ENCODE measurements around the gene CNGB1.

Gene CNGB1

GRCh38 chr16:57924514-57924913, 46.4 kb downstream of the CNGB1 start:
- TF ChIP-seq EGR1 (IDR thresholded peaks at IDR 0.05) (no peak), CREB1 (IDR thresholded peaks at IDR 0.05; ENCODE audit: low read depth) (no peak), USF1 (IDR thresholded peaks at IDR 0.05) (no peak), TEAD4 (IDR thresholded peaks at IDR 0.05) (no peak), MAX (IDR thresholded peaks at IDR 0.05) (no peak), FOXM1 (IDR thresholded peaks at IDR 0.05; ENCODE audit: borderline replicate concordance, low read depth) (no peak), ZBTB7A (IDR thresholded peaks at IDR 0.05; ENCODE audit: low read depth) (no peak), CEBPB (IDR thresholded peaks at IDR 0.05) (no peak), REST (IDR thresholded peaks at IDR 0.05; ENCODE audit: low read depth) (no peak)

GRCh38 chr16:57923841-57924240, 47.1 kb downstream of the CNGB1 start:
- no peak for TF ChIP-seq REST (IDR thresholded peaks at IDR 0.05; ENCODE audit: low read depth)
- no peak for TF ChIP-seq NFIC (IDR thresholded peaks at IDR 0.05)
- no peak for TF ChIP-seq CREB1 (IDR thresholded peaks at IDR 0.05; ENCODE audit: low read depth)
- TF ChIP-seq EGR1 (IDR thresholded peaks at IDR 0.05), result no peak
- no peak for TF ChIP-seq ZBTB7A (IDR thresholded peaks at IDR 0.05; ENCODE audit: low read depth)
- no peak for TF ChIP-seq TEAD4 (IDR thresholded peaks at IDR 0.05)
- TF ChIP-seq EP300 (IDR thresholded peaks at IDR 0.05; ENCODE audit: borderline replicate concordance), result no peak
- TF ChIP-seq RAD21 (IDR thresholded peaks at IDR 0.05; ENCODE audit: low read depth), result no peak
- TF ChIP-seq YY1 (IDR thresholded peaks at IDR 0.05; ENCODE audit: low read depth), result no peak
- no peak for TF ChIP-seq USF1 (IDR thresholded peaks at IDR 0.05)
- TF ChIP-seq CEBPB (IDR thresholded peaks at IDR 0.05), result no peak
- no peak for TF ChIP-seq TAF1 (IDR thresholded peaks at IDR 0.05; ENCODE audit: low read depth)

GRCh38 chr16:57923418-57923817, 47.5 kb downstream of the CNGB1 start:
- TF ChIP-seq ZBTB7A (IDR thresholded peaks at IDR 0.05; ENCODE audit: low read depth), result no peak
- no peak for TF ChIP-seq TAF1 (IDR thresholded peaks at IDR 0.05; ENCODE audit: low read depth)
- TF ChIP-seq MAX (IDR thresholded peaks at IDR 0.05), result no peak
- no peak for TF ChIP-seq TCF12 (IDR thresholded peaks at IDR 0.05; ENCODE audit: low read depth)
- TF ChIP-seq REST (IDR thresholded peaks at IDR 0.05; ENCODE audit: low read depth), result no peak
- TF ChIP-seq FOXM1 (IDR thresholded peaks at IDR 0.05; ENCODE audit: borderline replicate concordance, low read depth), result no peak
- no peak for TF ChIP-seq TEAD4 (IDR thresholded peaks at IDR 0.05)
- TF ChIP-seq CEBPB (IDR thresholded peaks at IDR 0.05), result no peak
- TF ChIP-seq NFIC (IDR thresholded peaks at IDR 0.05), result no peak
- TF ChIP-seq YY1 (IDR thresholded peaks at IDR 0.05; ENCODE audit: low read depth), result no peak
- TF ChIP-seq EGR1 (IDR thresholded peaks at IDR 0.05), result no peak
- TF ChIP-seq EP300 (IDR thresholded peaks at IDR 0.05; ENCODE audit: borderline replicate concordance), result no peak
- TF ChIP-seq USF1 (IDR thresholded peaks at IDR 0.05), result no peak
- no peak for TF ChIP-seq CREB1 (IDR thresholded peaks at IDR 0.05; ENCODE audit: low read depth)
- TF ChIP-seq RAD21 (IDR thresholded peaks at IDR 0.05; ENCODE audit: low read depth), result no peak

DNA sequence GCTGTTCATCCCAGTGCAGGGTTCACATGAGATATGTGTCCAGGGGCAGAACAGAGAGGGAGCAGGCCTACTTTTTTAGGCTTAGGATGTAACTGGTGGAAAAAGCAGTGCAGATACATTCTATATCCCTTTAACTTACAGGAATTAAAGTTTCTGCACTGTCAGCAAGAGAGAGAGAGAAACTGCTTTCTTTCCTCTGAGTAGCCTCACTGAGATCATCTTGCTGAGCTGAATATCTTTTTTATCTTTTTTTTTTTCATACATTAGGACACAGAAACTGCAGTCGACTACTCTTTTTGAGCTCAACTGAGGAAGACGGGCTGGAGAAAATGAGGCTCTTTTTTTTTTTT, 50.1 kb downstream of the CNGB1 start:
- TF ChIP-seq RAD21 (IDR thresholded peaks at IDR 0.05; ENCODE audit: low read depth) (no peak), YY1 (IDR thresholded peaks at IDR 0.05; ENCODE audit: low read depth) (no peak), MAX (IDR thresholded peaks at IDR 0.05) (no peak), CEBPB (IDR thresholded peaks at IDR 0.05) (no peak), EGR1 (IDR thresholded peaks at IDR 0.05) (no peak), ZBTB7A (IDR thresholded peaks at IDR 0.05; ENCODE audit: low read depth) (no peak), TEAD4 (IDR thresholded peaks at IDR 0.05) (no peak), FOXM1 (IDR thresholded peaks at IDR 0.05; ENCODE audit: borderline replicate concordance, low read depth) (no peak)
